ELF-1 (cell line): ENCODE data around the gene OTUD4.
"Not testable (repeated sequence)": the region's sequence is repeated elsewhere in the genome, so short reads cannot be mapped to it uniquely, and the experiment has no call there.

Experiments
- DNase-seq: peaks from one replicate; pipeline ENCODE4 v3.0.0-alpha.2; 2016; ENCODE audit warnings: low read depth, low spot score

Gene OTUD4

DNA sequence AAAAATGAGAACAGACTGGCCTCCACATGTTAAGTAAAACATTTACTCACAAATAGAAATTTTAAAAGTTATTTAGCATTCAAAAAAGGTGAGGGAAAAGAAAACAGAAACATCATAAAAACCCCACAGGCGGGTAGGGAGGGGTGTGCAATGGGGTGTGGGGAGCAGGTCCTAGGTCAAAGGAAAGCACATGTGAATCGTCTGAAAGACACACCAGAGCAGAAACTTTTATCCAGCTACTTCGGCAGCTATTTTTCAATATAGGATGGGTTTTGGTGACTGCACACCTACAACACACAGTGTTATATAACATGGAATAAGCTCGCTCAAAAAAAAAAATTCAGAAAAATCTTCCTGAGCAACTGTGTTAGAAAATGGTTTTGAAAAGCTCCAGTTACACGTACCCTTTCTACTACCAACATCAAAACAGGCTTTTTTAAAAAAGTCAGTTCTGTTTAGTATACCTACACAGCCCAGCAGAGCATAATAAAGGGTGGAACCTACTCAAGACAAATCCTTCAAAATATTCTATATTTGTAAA, 1.6 kb downstream of the OTUD4 start:
- DNase-seq: no peak

DNA sequence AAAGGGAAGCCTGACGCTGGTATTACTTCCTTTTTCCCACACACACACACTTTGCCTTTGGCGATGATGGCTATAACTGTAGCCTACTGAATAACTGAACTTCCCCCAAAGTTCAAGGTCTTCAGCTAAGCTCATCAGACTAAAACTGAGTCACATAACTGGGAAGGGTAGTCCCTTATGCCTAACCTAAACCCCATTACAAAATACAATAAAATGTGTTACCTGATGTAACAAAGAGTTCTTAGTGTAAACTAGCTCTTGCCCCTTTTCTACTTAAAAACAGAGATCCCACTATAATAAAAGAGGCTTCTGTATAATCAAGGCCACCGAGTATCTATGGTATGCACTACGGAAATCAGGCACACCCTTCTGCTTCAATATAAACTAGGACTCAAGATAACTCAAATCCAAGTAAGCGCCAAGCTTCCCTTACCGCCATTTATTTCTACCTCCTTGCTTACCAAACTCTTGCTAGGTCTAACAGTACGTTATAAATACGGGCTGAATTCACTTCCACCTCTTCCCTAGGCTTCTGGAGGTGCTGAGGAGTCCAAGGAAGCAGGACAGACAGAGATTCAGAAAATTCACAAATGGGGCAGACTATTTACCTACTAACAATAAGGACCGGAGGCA, 2.4 kb downstream of the OTUD4 start:
- peak; percentile 30 for DNase-seq

DNA sequence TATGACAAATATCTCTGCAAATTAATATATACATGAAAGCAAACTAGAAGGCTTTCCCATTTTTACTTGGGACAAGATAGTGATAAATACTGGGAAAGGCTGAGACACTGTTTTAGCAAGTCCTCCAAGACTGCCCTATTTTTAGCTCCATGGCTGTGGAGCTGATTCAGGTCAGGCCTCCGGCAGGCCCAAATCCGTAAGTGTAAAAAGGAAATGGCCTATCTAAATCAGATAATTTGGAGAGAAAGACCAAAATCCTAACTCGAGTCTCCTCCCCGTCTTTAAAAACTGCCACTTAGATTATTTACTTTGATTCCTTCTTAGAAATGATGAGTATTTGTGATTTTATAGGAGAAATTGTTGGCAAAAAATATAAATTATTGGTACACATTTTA, 2.9 kb downstream of the OTUD4 start:
- no peak for DNase-seq

DNA sequence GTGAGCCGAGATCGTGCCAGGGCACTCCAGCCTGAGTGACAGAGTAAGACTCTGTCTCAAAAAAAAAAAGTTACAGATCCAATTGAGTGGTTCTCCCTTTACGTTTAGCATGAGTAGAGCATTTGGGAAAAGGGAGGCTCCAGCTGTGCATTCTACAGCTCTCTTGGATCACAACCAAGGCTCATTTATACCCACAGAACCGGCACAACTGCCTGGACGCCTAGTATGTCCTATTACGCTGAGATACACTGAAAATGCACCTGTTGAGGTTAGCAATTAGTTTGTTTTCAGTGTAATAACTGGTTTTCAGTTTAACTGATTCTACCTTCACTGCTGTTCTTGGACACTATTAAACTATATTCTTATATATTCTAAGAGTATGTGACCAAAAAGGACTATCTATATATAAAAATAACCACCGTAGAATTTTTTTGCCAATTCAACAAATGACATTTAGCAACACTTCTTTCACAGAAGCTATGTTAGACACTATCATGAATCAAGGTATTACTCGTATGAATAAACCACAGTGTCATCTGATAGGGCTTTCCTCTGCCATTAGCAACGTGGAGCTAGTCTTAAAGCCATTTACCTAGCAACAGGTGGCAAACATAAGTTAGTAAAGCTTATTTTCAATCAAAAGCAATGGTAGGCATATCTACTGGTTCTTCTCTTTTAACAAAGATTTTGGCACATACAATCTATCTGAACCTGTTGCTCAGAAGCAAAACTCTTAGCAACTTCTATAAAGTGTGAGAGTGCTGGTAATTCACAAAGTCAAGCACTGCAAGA, 3.6 kb downstream of the OTUD4 start:
- no peak for DNase-seq

DNA sequence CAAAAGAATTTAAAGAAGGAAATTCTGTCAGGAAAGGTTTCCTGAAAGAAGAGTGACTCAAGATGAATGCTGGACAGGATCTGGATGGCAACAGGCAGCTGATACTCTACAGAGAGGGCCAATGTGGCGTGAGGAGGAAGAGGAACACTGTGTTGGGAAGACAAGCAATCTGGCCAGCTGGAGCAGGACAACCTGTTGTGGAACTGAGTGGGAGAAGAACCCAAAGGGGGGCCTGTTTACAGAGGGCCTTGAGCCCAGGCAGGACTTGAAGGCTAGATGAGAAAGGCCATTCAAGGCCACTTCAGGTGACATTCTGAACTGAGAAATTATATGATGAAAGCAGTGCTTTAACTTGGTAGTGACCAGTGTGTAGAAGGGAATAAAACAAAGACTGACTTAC, 8.5 kb downstream of the OTUD4 start:
- DNase-seq: no peak

DNA sequence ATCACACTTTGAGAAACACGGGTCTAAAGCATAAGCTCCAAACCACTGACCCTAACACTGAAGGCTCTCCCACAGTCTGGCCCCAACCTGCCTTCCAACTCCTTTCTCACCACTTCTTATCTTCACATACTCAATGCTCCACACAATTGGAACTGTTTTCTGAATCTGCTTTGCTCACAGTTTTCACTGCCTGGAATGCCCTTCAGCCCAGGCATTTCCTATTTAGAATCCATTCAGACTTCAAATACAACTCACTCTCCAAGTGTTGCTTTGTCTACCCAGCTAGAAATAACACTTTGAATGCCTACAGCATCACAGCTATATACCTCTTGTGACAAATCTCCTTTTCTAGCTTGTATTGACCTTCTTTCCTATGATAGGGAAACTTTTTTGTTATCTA, 10.2 kb downstream of the OTUD4 start:
- DNase-seq: no peak

DNA sequence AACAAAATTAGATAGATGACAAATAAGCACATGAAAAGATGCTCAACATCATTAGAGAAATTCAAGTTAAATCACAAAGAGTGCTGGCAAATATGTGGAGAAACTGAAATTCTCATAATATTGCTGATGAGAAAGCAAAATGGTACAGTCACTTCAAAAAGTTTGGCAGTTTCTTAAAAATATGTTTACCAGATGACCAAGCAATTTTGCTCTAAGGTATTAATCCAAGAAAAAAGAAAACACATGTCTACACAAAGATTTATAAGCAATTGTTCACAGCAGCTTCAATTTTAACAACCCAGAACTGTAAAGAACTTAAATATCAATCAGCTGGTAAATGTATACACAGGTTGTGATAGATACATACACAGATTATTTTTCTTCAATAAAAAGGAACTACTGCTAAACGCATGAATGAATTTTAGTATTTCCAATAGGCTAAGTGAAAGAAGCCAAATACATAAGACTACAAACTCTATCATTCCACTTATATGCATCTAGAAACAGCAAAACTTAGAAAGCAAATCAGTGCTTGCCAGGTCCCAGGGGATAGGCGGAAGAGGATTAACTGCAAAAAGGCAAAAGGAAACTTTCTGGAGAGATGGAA, 11.7 kb downstream of the OTUD4 start:
- DNase-seq: no peak

DNA sequence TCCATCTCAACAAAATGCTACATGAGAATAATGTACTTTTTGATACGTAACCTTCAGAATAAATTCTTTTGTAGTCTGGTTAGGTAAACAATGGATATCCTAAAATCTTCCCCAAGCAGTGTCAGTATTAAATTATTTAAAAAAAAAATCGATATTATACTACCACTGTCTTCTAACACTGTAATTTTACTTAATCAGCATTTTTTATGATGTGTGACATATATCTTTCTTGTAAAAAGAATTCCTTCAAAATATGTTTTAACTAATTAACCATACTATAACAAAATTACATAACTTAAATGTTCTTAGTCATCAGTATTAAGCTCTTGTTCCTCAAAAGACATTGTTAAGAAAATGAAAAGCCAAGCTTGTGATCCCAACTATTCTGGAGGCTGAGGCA, 12.5 kb downstream of the OTUD4 start:
- no peak for DNase-seq

DNA sequence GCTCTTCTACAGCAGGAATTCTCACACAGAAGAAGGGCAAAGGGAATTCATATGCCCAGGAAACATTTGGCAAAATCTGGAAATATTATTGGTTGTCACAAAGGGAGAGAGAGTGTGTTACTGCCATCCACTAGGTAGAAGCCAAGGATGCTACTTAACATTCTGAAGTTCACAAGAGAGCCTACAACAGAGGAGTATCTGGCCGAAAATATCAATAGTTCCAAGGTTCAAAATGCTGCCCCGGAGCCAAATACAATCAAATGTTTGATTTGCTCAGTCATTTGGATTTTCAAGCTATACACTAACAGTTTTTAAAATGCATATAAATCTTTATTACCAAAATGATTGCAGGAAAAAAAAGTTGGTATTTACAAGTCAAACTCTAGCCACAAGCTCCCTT, 18.8 kb downstream of the OTUD4 start:
- DNase-seq: no peak

DNA sequence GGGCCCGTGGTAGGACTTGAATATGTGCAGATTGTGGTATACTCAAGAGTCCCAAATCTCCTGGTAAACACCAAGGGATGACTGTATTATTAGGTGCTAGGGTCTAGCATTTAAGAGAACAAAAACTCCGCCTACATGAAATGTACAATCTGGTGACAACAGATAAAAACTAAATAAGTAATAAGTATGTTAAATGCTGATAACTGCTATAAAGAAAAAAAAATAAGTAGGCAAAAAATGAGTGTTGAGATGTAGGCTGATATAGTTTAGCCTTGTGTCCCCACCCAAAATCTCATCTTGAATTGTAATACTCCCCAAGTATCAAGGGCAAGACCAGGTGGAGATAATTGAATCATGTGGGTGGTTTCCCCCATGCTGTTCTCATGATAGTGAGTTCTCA, 23.4 kb downstream of the OTUD4 start:
- no peak for DNase-seq

DNA sequence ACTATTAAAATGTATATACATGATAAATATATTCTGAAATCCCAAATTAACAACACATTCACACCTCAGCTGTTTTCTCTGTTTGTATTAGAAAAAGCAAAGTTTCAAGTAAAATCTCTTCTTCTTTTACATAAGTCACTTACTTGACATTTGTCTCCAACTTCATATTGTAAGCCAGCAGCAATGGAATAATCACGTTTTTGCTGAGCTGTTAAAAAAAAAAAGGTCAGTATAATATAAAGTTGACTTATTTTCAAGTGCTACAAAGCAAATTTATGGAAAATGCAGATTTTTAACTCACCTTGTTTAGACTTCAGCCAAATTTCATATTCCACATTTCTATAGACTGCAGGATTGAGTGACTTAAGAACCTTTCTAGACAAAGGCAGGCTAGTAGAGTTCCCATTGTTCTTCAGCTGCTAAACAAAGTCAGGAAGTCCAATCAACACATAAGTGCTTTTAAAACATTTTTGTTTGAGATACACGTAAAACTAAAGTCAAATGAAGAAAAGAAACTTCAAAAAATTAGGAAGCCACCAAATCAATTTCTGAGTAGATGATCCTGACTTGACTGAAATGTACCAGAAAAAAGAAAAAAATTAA, 25.0 kb downstream of the OTUD4 start:
- DNase-seq: no peak

DNA sequence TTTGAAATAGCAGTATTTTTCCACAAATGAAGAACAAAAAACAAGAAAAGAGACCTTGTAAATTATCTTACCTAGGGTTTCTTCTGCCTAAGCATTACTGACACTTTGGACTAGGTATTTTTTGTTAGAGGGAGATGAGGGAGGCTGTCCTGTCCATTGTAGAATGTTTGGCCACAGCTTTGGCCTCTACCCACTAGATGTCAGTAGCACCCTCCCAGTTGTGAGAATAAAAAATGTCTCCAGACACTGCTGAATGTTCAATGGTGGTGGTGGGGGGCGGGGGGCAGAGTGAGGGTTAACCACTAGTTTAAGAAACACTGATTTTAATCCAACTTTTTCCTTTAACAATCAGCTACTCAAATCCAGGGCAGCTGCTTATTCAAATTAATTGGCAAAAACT, 25.8 kb downstream of the OTUD4 start:
- DNase-seq: peak; percentile 17

DNA sequence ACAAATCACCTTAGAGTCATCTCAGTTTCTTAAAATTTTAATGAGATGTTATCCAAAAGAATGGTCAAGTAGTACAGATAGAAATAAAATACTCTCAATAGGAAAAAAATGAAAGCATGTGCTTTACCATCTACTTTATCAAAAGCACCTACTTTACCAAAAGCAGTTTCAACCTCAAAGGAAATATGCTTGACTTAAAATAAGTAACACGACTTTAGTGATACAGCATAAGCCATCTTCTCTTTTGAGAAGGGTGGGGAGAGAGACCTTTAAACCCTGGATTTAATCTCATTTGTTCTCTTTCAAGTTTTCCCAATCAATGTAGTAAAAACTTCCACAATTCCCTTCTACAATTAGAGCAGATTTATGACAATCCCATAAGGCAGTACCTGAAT, 26.5 kb downstream of the OTUD4 start:
- DNase-seq: no peak

DNA sequence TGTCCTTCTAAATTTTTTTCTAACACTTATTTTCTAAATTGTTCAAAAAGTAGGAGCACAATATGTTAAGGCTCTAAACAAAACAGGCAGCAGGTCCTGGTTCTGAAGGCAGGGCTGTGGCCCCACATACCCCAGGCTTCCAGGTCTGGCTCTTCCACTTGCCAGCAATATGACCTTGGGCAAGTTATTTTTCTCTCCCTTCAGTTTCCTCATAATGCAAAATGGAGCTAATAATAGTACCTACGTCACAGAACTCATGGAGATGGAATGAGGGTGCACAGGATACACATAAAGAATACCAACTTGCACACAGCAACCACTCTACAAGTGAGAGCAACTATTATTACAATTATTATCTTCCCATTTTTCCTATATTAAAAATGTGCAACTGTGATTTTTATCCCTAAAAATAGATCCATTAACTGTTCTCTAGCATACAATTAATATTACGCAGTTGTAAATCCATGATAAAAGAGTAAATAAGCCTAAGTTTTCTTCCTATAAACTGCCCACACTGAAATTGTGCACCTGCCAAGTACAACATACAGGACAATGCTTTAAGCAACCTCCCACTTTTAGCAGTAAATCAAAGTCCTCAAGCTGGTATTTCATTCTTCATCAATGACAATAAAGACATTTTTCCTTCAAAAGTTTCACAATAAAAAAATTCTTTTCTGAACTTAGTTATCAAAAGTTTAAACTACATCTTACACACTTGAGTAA, 27.0 kb downstream of the OTUD4 start:
- DNase-seq: no peak

DNA sequence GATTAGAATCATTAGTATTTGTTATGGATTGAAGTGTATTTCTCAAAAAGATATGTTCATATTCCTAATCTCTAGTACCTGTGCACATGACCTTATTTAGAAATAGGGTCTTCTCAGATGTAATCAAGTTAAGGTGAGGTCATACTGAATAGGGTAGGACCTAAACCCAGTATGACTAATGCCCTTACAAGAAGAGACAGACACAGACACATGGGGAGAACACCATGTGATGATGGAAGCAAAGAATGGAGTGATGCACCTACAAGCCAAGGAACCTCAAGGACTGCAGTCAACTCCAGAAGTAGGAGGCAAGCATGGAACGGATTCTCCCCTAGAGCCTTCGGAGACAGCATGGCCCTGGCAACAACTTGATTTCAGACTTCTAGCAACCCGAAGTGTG, 31.4 kb downstream of the OTUD4 start:
- no peak for DNase-seq

DNA sequence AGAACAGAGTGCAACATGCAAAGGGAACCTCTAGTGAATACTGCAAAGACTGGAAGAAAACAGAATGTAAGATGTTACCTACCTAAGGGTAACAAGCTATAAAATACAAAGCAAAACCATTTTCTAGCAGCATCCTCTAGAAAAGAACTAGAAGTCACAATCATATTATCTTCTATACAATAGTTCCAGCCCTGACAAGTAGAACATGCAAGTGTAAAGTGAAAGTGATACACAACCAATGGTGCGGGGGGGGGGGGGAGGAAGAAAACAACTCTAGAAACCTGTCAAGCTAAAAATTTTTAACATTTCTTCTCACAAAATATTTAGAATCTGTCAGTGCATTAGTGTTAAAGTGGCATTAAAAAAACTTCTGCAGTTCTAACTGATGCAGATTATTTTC, 44.2 kb downstream of the OTUD4 start:
- not testable (repeated sequence) for DNase-seq

DNA sequence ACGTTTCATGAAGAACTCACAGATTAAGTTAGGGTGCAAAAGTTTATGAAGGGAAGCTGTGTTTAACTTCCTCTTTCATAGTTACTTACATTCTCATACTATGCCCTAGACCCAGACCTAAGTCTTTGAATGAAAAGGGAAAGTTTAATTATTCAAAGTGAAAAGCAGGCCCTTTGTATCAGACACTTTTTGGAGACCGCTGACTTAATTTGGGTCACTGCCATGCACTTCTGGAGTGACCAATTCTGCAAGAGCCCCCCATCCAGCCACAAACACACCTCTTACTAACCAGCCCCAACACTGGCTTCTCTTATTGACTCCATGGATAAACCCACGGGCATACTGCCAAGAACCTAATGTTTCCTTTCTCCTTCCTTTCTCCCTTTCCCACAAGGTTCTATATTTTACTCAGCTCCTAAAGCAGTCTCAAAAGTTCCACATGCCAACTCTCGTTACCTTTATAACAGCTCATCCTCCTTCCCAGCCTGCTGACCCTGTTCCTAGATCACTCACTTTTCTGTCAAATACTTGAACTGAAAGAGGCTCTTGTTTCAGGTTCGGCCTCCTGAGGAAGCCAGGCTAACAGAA, 47.8 kb downstream of the OTUD4 start:
- DNase-seq: no peak

DNA sequence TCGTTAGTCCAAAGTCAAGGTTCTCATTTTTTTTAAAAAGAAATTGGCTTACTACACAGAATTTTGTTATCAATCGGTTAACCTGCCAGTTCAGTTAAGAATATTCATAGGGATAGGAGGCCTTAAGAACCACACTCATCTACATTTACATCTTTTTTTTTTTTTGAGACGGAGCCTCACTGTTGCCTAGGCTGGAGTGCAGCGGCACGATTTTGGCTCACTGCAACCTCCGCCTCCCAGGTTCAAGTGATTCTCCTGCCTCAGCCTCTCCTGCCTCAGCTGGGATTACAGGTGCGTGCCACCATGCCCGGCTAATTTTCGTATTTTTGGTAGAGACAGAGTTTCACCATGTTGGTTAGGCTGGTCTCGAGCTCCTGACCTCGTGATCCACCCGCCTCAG, 48.5 kb downstream of the OTUD4 start:
- no peak for DNase-seq

DNA sequence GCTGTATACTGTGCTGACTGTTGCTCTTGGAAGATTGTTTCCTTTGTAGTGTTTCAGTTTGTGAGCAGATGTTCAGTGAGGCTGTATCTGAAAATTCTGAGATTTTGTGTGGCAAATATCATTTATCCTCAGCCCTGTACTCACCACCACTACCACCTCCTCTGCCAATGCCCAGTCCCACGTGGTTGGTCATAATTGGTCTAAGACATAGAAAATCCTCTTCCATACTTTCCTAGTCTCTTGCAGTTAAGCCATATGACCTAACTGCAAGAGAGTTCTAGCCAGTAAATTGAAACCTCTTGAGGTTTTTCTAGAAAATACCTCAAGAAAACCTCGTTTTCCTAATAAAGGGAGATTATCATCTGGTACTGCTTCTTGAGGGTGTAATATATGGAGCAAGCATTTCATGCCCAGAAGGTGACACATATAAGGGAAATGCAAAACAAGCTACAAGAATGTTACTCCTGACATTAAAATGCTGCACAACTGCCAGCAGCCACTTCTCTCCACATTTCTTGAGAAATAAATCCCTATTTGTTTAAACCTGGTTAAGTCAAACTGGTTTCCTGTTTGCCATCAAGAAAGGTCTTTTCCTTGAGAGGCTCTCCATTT, 49.5 kb downstream of the OTUD4 start:
- DNase-seq: no peak

DNA sequence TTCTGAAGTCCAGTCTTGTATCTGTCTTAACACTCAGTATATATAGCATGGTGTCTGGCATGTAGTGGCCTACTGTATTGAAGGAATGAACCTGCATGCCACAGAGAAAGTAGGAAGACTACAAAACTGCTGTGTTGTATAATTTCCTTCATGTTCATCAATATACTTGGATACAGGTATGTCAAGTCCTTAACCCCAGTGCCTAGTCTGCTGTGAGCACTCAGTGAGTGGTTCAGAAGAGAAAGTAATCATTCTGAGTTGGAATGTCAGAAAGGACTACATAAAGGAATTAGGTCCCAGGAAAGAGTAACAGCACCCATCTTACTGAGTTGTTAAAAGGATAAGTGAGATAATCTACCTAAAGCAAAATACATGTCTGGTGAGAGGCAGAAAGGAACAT, 50.3 kb downstream of the OTUD4 start:
- DNase-seq: no peak

DNA sequence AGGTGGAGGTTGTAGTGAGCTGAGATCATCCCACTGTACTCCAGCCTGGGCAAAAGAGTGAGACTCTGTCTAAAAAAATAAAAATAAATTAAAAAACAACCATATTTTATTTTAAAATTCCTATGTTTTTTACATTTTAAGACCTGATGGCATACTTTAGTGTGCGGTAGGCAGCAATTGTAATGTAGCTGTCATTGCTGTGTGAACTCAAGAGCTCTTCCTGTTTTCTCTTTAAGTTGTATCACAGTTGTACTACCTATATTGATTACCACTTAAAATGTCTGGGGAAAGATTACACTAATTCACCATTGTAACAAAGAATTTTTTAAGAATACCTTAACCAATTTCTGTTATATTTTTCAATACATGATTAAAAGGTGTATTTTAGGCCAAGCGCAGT, 55.0 kb downstream of the OTUD4 start:
- DNase-seq: no peak
